Tibial nerve (tissue), 4 donors: ENCODE results near the gene MXD4. TPM values are rescaled to one million over a fixed set of nuclear protein-coding genes. Genes with fewer than 3 reads are reported as not detected.
"Not testable (repeated sequence)": the region's sequence is repeated elsewhere in the genome, so short reads cannot be mapped to it uniquely, and the experiment has no call there.

Experiments
- DNase-seq, 2 donors: peaks; one replicate each; pipeline ENCODE4 v3.0.0-alpha.2; 2019; ENCODE audit warnings: low spot score in 2 of 2
- H3K27ac ChIP-seq, 4 donors: fragments of 200-600 bp; sonication (generic) in 3 of 4; one replicate each; pipeline ENCODE4 v1.5.1; 2017 to 2019; ENCODE audit warnings: mild to moderate bottlenecking in 1 of 4
- H3K27me3 ChIP-seq, 2 donors: fragments of 200-600 bp; sonication (generic) in 1 of 2; one replicate each; pipeline versions ENCODE4 v1.5.1 to v1.6.0; 2017 to 2019
- H3K36me3 ChIP-seq, 3 donors: fragments of 200-600 bp; sonication (generic); one replicate each; pipeline ENCODE4 v1.5.1; 2018 to 2019
- H3K4me1 ChIP-seq, 4 donors: fragments of 200-600 bp; sonication (generic) in 3 of 4; one replicate each; pipeline ENCODE4 v1.5.1; 2017 to 2019
- H3K4me3 ChIP-seq, 4 donors: fragments of 200-600 bp; sonication (generic) in 3 of 4; one replicate each; pipeline ENCODE4 v1.5.1; 2017 to 2019; ENCODE audit warnings: mild to moderate bottlenecking in 1 of 4, moderate library complexity in 1 of 4
- H3K9me3 ChIP-seq, 4 donors: fragments of 200-600 bp; sonication (generic) in 3 of 4; one replicate each; pipeline ENCODE4 v1.5.1; 2017 to 2019
- CTCF ChIP-seq, 5 experiments: fragments of 200-600 bp in 3 of 5; fragments of 450-650 bp in 2 of 5; sonication (generic) in 3 of 5; IDR thresholded peaks; one replicate each; pipeline ENCODE4 v1.5.1; 2016 to 2019; ENCODE audit warnings: antibody characterized with exemption in 5 of 5, mild to moderate bottlenecking in 3 of 5, moderate library complexity in 2 of 5
- EP300 ChIP-seq, 2 donors: sonication (generic); formaldehyde crosslinking; IDR thresholded peaks; one replicate each; pipeline ENCODE4 v1.6.1; 2017; ENCODE audit warnings: antibody characterized with exemption in 2 of 2, mild to moderate bottlenecking in 1 of 2
- POLR2A ChIP-seq, 2 donors: fragments of 450-650 bp; IDR thresholded peaks; one replicate each; pipeline ENCODE4 v1.6.1; 2017; ENCODE audit warnings: antibody characterized with exemption in 2 of 2, mild to moderate bottlenecking in 2 of 2, moderate library complexity in 2 of 2
- WGBS, 2 donors: methylation state at CpG; one replicate each; pipeline ENCODE4 v1.1.5; 2018; 5-methylcytosine and 5-hydroxymethylcytosine counted together
- total RNA-seq, 4 donors: library from RNA; depleted of rRNA; stranded (reverse); fragments of >200 nt; gene quantifications; one replicate each; pipeline ENCODE4 v1.1.0, GENCODE V29; 2016

Gene MXD4
- total RNA-seq, 4 donors from 2014 or later = 62.4 to 77.1 (median 62.9) TPM

DNA sequence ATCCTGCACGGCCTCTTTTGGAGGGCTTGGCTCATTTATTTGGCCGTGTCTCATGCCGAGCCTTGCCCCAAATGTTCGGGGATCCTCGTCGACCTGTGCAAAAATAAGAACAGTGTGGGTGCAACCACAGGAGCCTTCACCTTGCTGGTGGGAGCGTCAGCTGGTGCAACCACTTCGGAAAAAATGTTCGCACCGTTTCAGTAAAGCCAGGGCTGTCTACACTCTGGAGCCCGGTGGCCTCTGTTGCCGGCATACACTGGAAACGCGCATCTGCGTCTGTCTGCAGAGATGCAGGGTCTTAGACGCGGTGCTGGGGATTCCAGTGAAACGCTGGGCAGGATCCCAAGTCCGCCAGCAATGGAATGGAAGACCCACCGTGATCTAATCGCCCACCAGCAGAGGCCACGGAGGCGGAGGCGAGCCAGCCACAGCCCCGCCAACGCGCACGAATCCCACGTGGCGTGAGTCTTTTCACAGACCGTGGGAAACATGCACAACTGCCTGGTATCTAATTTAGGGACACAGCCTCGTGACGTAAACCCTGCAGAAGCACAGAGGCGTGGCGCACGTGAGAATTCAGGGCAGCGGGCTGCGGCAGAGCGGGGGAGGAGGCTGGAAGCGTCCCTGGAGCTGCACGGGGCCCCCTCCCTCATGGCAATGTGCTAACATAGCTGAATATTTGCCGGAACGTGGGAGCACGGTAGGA lies 13.8 kb upstream of the MXD4 start:
- TF ChIP-seq EP300 (IDR thresholded peaks at IDR 0.05) (no peak), POLR2A (IDR thresholded peaks at IDR 0.05) (no peak), CTCF (IDR thresholded peaks at IDR 0.05) (no peak)
- Histone ChIP-seq H3K36me3 (peaks cover 0 to 35% (median 0%) of the 10 kb centered on the region in 3 donors), H3K27ac (no peak overlapping the region), H3K9me3 (no peaks in the 10 kb centered on the region), H3K4me1 (no peaks in the 10 kb centered on the region), H3K27me3 (no peaks in the 10 kb centered on the region), H3K4me3 (no peak overlapping the region)
- DNase-seq = no peak
- 92 to 94% methylated on average over 41 to 44 of the region's 44 CpGs for WGBS, 2 donors

- not testable (repeated sequence) for H3K4me3 ChIP-seq, H3K27ac ChIP-seq, H3K9me3 ChIP-seq, H3K4me1 ChIP-seq, H3K27me3 ChIP-seq, DNase-seq
- WGBS, 2 donors = 93 to 95% methylated on average over 7 to 10 of the region's 10 CpGs
- peaks cover 0 to 42% (median 0%) of the 10 kb centered on the region in 3 donors for H3K36me3 ChIP-seq
Measured at GRCh38 chr4:2275044-2275397, 13.1 kb upstream of the MXD4 start.

DNA sequence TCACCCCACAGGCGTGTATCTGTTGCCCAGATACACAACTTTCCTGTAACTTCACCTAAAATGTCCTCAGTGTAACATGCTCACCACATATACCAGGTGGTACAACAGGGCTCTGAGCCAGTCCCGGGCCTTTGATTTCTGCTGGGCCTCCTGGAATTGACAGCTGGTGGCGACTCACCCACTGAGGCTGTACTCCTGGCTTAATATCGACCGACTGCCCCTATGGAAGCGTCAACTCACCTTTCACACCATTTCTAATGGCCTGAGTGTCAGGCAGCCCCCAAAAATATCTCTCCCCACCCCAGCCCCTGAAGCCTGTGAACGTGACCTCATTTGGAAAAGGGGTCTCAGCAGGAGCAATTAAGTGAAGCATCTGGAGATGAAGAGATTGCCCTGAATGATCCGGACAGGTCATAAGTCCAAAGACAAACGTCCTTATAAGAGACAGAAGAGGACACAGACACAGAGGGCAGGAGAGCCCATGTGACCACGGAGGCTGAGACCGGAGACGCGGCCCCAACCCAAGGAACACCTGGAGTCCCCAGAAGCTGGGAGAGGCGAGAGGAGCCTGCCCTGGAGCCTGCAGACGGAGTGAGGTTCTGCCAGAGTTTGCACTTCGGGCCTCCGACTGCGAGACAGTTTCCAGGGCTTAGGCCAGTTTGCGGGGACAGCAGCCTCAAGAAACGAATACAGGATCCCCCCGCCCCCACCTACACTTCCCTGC lies 12.6 kb upstream of the MXD4 start:
- Histone ChIP-seq H3K27ac (no peak overlapping the region), H3K9me3 (no peaks in the 10 kb centered on the region), H3K36me3 (peaks cover 0 to 46% (median 0%) of the 10 kb centered on the region in 3 donors), H3K4me3 (no peak overlapping the region), H3K4me1 (no peaks in the 10 kb centered on the region), H3K27me3 (no peaks in the 10 kb centered on the region)
- 86 to 87% methylated on average over 19 of the region's 21 CpGs for WGBS, 2 donors
- no peak for DNase-seq
- TF ChIP-seq POLR2A (IDR thresholded peaks at IDR 0.05) (no peak), CTCF (IDR thresholded peaks at IDR 0.05) (no peak), EP300 (IDR thresholded peaks at IDR 0.05) (no peak)

DNA sequence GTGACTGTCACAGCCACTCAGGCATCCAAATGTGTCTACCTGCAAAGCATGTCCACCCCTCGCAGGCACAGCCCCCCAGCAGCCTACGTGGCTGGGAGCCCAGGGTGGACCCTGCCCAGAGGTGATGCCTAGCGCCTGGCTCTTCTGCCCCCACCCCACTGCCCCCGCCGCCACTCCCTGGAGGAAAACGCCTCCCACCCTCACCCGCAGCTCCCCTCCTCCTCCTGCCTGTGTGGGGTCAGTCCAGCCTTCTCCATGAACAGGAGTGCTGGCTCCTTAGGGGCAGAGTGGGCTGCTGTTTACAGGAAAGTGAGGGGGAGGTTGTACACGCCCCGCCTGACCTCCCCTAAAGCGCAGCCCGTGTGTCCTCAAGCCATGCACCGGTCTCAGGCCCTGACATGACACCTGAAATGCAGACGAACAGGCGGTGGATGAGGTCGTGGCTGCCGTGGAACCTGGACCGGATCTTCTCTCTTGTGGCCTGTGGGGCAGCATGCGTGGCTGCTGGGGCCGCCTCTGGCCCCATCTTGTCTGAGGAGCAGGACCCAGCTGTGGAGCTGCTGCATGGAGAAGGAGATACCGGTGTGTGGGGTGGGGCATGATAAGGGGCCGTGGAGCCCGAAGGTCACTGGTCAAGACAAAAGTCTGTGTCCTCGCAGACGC lies 11.9 kb upstream of the MXD4 start:
- Histone ChIP-seq H3K4me1 (no peaks in the 10 kb centered on the region), H3K36me3 (peaks cover 0 to 46% (median 0%) of the 10 kb centered on the region in 3 donors), H3K4me3 (no peak overlapping the region), H3K9me3 (no peaks in the 10 kb centered on the region), H3K27ac (no peak overlapping the region), H3K27me3 (no peaks in the 10 kb centered on the region)
- DNase-seq = no peak
- no peak for TF ChIP-seq EP300 (IDR thresholded peaks at IDR 0.05)
- no peak for TF ChIP-seq POLR2A (IDR thresholded peaks at IDR 0.05)
- TF ChIP-seq CTCF (IDR thresholded peaks at IDR 0.05) = no peak
- 77 to 83% methylated on average over 20 to 21 of the region's 24 CpGs for WGBS, 2 donors

- no peak overlapping the region for H3K4me3 ChIP-seq
- H3K27ac ChIP-seq = no peak overlapping the region
- 74 to 76% methylated on average over 14 to 15 of the region's 15 CpGs for whole genome bisulfite sequencing, 2 donors
- no peaks in the 10 kb centered on the region for H3K9me3 ChIP-seq
- H3K4me1 ChIP-seq = no peaks in the 10 kb centered on the region
- H3K36me3 ChIP-seq = peaks cover 0 to 46% (median 0%) of the 10 kb centered on the region in 3 donors
- no peaks in the 10 kb centered on the region for H3K27me3 ChIP-seq
- DNase-seq = no peak
- no peak for TF ChIP-seq POLR2A (IDR thresholded peaks at IDR 0.05)
- no peak for TF ChIP-seq EP300 (IDR thresholded peaks at IDR 0.05)
- TF ChIP-seq CTCF (IDR thresholded peaks at IDR 0.05) = no peak
Measured at GRCh38 chr4:2273221-2273620, 11.3 kb upstream of the MXD4 start.
